Thoracic aorta endothelial cell (primary cell): ENCODE measurements around the gene GRB2. TPM values are rescaled to one million over a fixed set of nuclear protein-coding genes. Genes with fewer than 3 reads are reported as not detected.

ENCODE experiments used
- small RNA-seq: library from RNA; depleted of rRNA; stranded (forward); fragments of <200 nt; gene quantifications from one replicate; pipeline ENCODE3, GENCODE V24; 2012
- total RNA-seq: library from RNA; depleted of rRNA; stranded (reverse); fragments of >200 nt; gene quantifications from 2 replicates; pipeline ENCODE4 v1.2.3, GENCODE V29; 2012

Gene GRB2
- 93.6 and 104 TPM in 2 replicates for total RNA-seq

DNA sequence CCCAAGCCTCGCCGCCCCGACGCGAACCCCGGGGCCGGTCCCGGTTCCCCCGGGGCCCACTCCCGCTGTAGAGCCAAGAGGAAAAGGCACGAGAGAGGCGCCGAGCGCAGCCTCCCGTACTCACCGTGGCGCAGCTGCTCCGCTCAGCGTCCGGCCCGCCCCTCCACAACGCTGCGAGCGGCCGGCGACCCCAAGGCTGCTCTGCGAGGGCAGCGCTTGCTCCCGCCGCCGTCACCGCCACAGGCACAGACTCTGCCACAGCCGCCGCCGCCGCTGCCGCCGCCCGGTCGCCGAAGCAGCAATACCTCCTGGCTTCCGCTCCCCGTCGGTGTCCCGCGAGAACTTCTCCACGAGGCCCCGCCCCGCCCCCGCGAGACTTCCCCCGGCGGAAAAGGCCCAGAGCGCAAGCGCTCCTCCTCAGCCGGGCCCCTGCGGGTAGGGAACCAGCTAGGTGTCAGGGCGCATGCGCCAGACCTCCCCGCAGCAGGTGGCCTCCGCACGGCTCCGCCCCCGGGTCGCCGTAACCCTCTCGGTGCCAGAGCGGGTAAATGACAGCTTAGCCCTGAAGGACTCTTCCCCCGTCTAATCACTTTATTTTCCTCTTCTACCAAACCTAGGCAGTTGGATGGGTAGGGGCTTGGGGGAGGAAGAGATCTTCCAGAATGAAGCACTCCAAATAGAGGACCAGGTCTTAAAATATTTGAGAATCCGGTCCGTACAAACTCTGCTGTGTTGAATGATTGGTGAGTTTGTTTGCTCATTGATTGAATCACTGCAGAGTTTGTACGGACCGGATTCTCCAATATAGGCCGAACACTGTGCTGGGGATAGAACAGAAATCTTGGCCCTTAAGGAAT, at the start of gene GRB2:
Gene GRB2, minus strand, starts transcription at position 314 of the 857 bp plus-strand sequence. CDS start 12,050 bp downstream, outside the sequence.

DNA sequence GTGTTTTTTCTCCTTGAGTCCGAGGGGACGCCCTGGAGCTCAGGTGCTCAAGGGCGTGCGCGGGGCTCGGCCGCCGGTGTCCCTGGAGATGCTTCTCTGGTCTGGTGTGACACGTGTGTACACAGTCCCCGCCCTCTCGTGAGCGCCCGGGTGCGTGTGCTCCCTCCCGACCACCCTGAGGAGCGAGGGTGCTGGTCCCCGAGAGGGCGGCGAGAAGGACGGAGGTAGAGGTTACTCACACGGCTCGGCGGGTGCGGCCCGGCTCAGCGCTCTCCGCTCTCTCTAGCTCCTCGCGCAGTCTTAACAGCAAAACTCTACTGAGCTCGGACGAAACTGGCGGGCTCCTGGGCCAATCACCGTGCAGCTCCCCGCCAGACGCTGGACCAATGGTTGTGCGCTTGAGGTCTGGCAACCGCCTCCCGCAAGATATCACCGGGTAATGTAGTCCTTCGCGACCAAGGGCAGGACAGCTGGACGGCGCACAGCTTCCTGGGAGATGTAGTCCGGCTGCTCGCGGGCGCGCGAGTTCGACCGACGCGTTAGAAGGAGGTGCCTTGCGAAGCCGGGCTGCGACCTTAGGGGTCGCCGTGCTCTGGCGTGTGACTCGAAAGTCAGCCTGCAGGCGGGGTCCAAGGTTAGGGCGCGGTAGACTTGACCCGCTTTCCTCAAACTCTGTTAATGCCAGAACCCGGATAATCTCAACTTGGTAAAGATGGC, 116.2 kb downstream of the GRB2 start, which contains the start of gene SLC25A19:
Gene SLC25A19, minus strand, starts transcription at position 319 of the 717 bp plus-strand sequence. CDS start 2,669 bp downstream, outside the sequence.

DNA sequence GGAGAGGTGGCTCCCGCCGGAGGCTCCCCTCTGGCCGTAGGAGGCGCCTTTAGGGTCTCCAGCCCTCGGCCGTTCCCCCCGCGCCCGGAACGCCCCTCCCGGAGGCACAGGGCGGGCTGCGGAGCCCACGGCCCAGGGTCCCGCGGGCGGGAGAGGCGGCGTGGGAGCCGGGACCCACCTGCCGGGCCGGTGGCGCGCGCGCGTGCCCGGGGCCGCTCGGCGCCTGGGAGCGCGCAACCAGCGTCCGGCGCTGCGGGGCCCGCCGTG, 134.6 kb downstream of the GRB2 start, which contains the start of gene MIF4GD:
Gene MIF4GD, minus strand, starts transcription at position 266 of the 267 bp plus-strand sequence. CDS start 1,036 bp downstream, outside the sequence.

Small RNA genes within 50 kb of the gene (small RNA-seq; reads per million reads assigned to genes)
- not detected for gene MIR3678
- not detected for gene RF00019
- not detected for gene RNU6-938P

Other genes starting within 250 kb of the GRB2 start
- gene SUMO2, start 222.7 kb downstream of the GRB2 start, total RNA-seq = 106 and 124 TPM in 2 replicates
- gene NUP85, start 200.0 kb downstream of the GRB2 start, total RNA-seq = 54.8 and 62.4 TPM in 2 replicates
- 15.3 and 18.8 TPM in 2 replicates for gene GGA3, start 144.1 kb downstream of the GRB2 start, total RNA-seq
- 61.2 and 82.3 TPM in 2 replicates for gene MRPS7, start 143.8 kb downstream of the GRB2 start, total RNA-seq
- 9.4 and 10.9 TPM in 2 replicates for gene MIF4GD, start 134.4 kb downstream of the GRB2 start, total RNA-seq
- gene SLC25A19, start 116.2 kb downstream of the GRB2 start, total RNA-seq = 13.4 and 14.0 TPM in 2 replicates
- gene TMEM94, start 51.0 kb upstream of the GRB2 start, total RNA-seq = 34.3 and 46.4 TPM in 2 replicates
- 11.8 and 14.9 TPM in 2 replicates for gene CASKIN2, start 109.9 kb upstream of the GRB2 start, total RNA-seq
- 10.1 and 14.7 TPM in 2 replicates for gene TSEN54, start 110.8 kb upstream of the GRB2 start, total RNA-seq
- 4.0 and 4.5 TPM in 2 replicates for gene LLGL2, start 120.0 kb upstream of the GRB2 start, total RNA-seq
- 6.3 and 11.6 TPM in 2 replicates for gene MYO15B, start 182.1 kb upstream of the GRB2 start, total RNA-seq
- under 0.01 TPM in 1 of 2 replicates, not detected in the other for gene SMIM5, start 227.8 kb upstream of the GRB2 start, total RNA-seq